Measurements from ENCODE around the gene KCNJ14. TPM values are rescaled to one million over a fixed set of nuclear protein-coding genes. Genes with fewer than 3 reads are reported as not detected.

KCNJ14 gene
- polyA plus RNA-seq, 1 of the 3 experiments (the other 2 are of a cell fraction) = 1.2 TPM

DNA sequence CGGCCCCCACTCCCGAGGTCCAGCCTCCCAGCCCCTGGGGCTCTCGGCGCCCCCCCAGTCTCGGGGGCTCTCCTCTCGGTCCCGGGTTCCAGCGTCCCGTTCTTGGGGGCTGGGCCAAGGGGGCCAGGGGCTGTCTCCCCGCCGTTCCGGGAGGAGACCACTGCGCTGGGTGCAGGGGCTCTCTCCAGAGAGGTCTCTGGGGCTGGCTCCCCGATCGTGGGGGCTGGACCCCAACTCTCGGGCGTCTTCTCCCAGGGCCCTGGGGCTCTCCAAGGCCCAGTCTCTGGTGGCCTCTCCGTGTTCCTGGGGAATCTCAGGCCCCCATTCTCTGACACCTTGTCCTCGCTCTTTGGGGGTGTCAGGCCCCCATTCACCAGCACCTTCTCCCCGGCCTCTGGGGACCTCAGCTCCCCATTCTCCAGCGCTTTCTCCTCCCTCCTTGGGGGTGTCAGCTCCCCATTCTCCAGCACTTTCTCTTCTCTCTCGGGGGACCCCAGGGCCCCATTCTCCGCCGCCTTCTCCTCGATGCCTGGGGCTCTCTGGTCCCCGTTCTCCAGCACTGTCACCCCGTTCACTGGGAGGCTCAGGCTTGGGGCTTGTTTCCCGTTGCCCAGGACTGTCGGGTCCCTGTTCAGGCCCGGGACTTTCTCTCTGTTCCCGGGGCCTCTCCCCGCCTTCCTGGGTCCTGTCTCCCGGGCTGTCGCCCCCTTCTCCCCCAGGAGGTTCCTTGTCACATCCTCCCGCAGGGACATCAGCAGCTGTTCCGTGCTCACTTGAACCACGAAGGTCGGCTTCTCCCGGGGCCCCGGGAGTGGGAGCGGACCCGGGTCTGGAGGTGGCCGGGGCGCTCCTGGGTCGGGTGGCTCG lies 42.6 kb downstream of the KCNJ14 start:
- peak; percentile 52 for DNase-seq
- Histone ChIP-seq H3K4me1 (ENCODE audit: control insufficient read depth in 1 of 2, insufficient read depth in 2 of 2, low read depth in 1 of 2, low read length in 1 of 2) (peaks cover 0 to 14% of the 10 kb centered on the region in 2 experiments; a peak in 1 of 4 replicates), H3F3A (replicated peaks; ENCODE audit: insufficient read depth) (peaks cover 18% of the 10 kb centered on the region), H3K9ac (no peak overlapping the region), H3K27me3 (ENCODE audit: insufficient read depth) (no peaks in the 10 kb centered on the region), H3K9me3 (no peaks in the 10 kb centered on the region), H4K20me1 (ENCODE audit: insufficient read depth) (no peaks in the 10 kb centered on the region), H3K4me3 (ENCODE audit: low read depth in 2 of 2, low read length in 1 of 2) (no peak overlapping the region), H3K36me3 (replicated peaks in 1 of 2; ENCODE audit: control insufficient read depth in 1 of 2, insufficient read depth in 2 of 2, low read length in 1 of 2) (peaks cover 2 to 11% of the 10 kb centered on the region in 2 experiments), H3K9me2 (no peaks in the 10 kb centered on the region), H3K27ac (ENCODE audit: low read depth in 2 of 2, low read length in 1 of 2) (no peak overlapping the region), H3K79me2 (ENCODE audit: insufficient read depth) (peaks cover 11% of the 10 kb centered on the region; the same call in 1 of the 2 replicates), H3K4me2 (no peak overlapping the region), H2AFZ (ENCODE audit: low read depth) (no peak overlapping the region)
- 63% methylated on average over 30 of the region's 46 CpGs for WGBS (ENCODE audit: low lambda C conversion rate)
- ChIA-PET CTCF (interaction anchor here (1.2 to 15.9 kb wide), 2 partner anchors 8 to 88 kb away, joined by 4 to 230 read pairs; no protein-coding TSS in a partner anchor), POLR2A (no interaction called here)
- TF ChIP-seq TEAD4 (IDR thresholded peaks at IDR 0.05; ENCODE audit: borderline replicate concordance, insufficient read depth) (no peak), MXI1 (IDR thresholded peaks at IDR 0.05; ENCODE audit: low read depth, low read length) (no peak), FOXM1 (IDR thresholded peaks at IDR 0.05; ENCODE audit: low read depth) (no peak), TAF1 (IDR thresholded peaks at IDR 0.05; ENCODE audit: borderline replicate concordance, low read depth, low read length) (no peak), USF2 (IDR thresholded peaks at IDR 0.05; ENCODE audit: borderline replicate concordance, low read depth, low read length) (no peak), ELF1 (IDR thresholded peaks at IDR 0.05) (no peak), SMC3 (IDR thresholded peaks at IDR 0.05; ENCODE audit: low read depth, low read length) (no peak), RCOR1 (IDR thresholded peaks at IDR 0.05; ENCODE audit: low read length) (no peak), NRF1 (IDR thresholded peaks at IDR 0.05; ENCODE audit: low read depth, low read length) (no peak), GATA2 (CRISPR knock-in tag; IDR thresholded peaks at IDR 0.05) (no peak), JUND (IDR thresholded peaks at IDR 0.05) (no peak), ZBTB33 (IDR thresholded peaks at IDR 0.05; ENCODE audit: borderline replicate concordance, low read depth) (no peak), FOSL2 (IDR thresholded peaks at IDR 0.05; ENCODE audit: borderline replicate concordance, low read depth) (no peak)
- TF ChIP-seq, protein P1, sequence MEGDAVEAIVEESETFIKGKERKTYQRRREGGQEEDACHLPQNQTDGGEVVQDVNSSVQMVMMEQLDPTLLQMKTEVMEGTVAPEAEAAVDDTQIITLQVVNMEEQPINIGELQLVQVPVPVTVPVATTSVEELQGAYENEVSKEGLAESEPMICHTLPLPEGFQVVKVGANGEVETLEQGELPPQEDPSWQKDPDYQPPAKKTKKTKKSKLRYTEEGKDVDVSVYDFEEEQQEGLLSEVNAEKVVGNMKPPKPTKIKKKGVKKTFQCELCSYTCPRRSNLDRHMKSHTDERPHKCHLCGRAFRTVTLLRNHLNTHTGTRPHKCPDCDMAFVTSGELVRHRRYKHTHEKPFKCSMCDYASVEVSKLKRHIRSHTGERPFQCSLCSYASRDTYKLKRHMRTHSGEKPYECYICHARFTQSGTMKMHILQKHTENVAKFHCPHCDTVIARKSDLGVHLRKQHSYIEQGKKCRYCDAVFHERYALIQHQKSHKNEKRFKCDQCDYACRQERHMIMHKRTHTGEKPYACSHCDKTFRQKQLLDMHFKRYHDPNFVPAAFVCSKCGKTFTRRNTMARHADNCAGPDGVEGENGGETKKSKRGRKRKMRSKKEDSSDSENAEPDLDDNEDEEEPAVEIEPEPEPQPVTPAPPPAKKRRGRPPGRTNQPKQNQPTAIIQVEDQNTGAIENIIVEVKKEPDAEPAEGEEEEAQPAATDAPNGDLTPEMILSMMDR (IDR thresholded peaks at IDR 0.05) = no peak

Measured in SK-N-SH (cell line).